ENCODE data around the gene ERBB3. TPM values are rescaled to one million over a fixed set of nuclear protein-coding genes. Genes with fewer than 3 reads are reported as not detected.

Gene ERBB3
- total and polyA plus RNA-seq, 2 of the 8 experiments (the other 6 are each of a cell fraction or from before 2014, with no cell fraction given), result 33.9 to 52.4 TPM

DNA sequence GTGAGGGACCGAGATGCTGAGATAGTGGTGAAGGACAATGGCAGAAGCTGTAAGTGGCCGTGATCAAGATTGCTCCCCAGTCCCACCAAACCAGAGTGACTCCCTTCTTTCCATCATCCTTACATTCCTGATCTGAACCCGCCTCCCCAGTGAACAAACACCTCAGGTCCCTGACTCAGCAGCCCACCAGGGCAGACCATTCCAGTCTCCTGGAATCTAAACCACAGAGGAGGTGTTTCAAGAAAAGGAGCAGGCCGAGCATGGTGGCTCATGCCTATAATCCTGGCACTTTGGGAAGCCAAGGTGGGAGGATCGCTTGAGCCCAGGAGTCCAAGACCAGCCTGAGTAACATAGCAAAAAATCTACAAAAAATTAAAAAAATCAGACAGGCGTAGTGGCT is 6.6 kb downstream of the ERBB3 start:
- Histone ChIP-seq H3K9me3 (ENCODE audit: insufficient read depth in 2 of 2, low read depth in 1 of 2, low read length in 1 of 2) (no peaks in the 10 kb centered on the region), H2BK5ac (ENCODE audit: low read depth, low read length) (no peak overlapping the region), H3K27me3 (replicated peaks in 1 of 4; ENCODE audit: control insufficient read depth in 3 of 4, extremely low read depth in 1 of 4, insufficient read depth in 3 of 4, low read length in 3 of 4) (no peaks in the 10 kb centered on the region), H3K4ac (replicated peaks; ENCODE audit: insufficient read length, low read depth, low read length) (no peak overlapping the region), H2AK5ac (ENCODE audit: low read depth, low read length) (no peak overlapping the region), H3K27ac (ENCODE audit: low read depth, low read length) (no peak overlapping the region), H4K5ac (ENCODE audit: insufficient read length, low read depth, low read length) (no peak overlapping the region), H2BK20ac (ENCODE audit: low read length) (no peak overlapping the region), H4K8ac (ENCODE audit: extremely low read depth, insufficient read depth, low read length) (no peak overlapping the region), H4K91ac (replicated peaks; ENCODE audit: insufficient read length, low read length) (no peak overlapping the region), H3K4me2 (ENCODE audit: insufficient read depth in 1 of 2, low read depth in 2 of 2, low read length in 2 of 2) (no peak overlapping the region), H4K20me1 (replicated peaks in 1 of 2; ENCODE audit: control insufficient read depth in 1 of 2, insufficient read depth in 2 of 2, low read length in 2 of 2) (peaks cover 2 to 9% of the 10 kb centered on the region in 2 experiments), H3K36me3 (ENCODE audit: control insufficient read depth in 2 of 4, insufficient read depth in 4 of 4, low read length in 3 of 4) (peaks cover 20 to 53% (median 39%) of the 10 kb centered on the region in 4 experiments), H2BK15ac (ENCODE audit: low read length) (no peak overlapping the region), H2BK12ac (ENCODE audit: low read depth, low read length) (no peak overlapping the region), H3K23me2 (ENCODE audit: low read depth, low read length) (no peaks in the 10 kb centered on the region; the same call in 1 of the 2 replicates), H3K18ac (ENCODE audit: extremely low read depth, low read length) (no peak overlapping the region), H2AFZ (ENCODE audit: low read length) (no peak overlapping the region), H3K14ac (ENCODE audit: insufficient read length) (no peak overlapping the region), H3K4me1 (replicated peaks in 1 of 4; ENCODE audit: control insufficient read depth in 3 of 4, insufficient read depth in 4 of 4, low read length in 3 of 4) (peaks cover 0 to 5% (median 2%) of the 10 kb centered on the region in 4 experiments; a peak in 6 of 7 replicates), H3K23ac (ENCODE audit: insufficient read length) (no peak overlapping the region), H3K9ac (replicated peaks in 1 of 4; ENCODE audit: extremely low read depth in 1 of 4, low read depth in 3 of 4, low read length in 3 of 4) (no peak overlapping the region), H3K79me1 (ENCODE audit: low read depth, low read length) (peaks cover 2% of the 10 kb centered on the region; the same call in 1 of the 2 replicates), H2BK120ac (replicated peaks; ENCODE audit: low read depth, low read length) (no peak overlapping the region), H3K4me3 (ENCODE audit: extremely low read depth in 1 of 4, insufficient read depth in 2 of 4, low read depth in 3 of 4, low read length in 4 of 4) (no peak overlapping the region), H3K56ac (replicated peaks; ENCODE audit: insufficient read length, low read depth, low read length) (no peak overlapping the region), H3K79me2 (ENCODE audit: control insufficient read depth in 1 of 2, insufficient read depth in 2 of 2, low read length in 2 of 2) (peaks cover 0 to 18% of the 10 kb centered on the region in 2 experiments; a peak in 2 of 4 replicates)
- no peak for FAIRE-seq
- DNase-seq (ENCODE audit: low read depth in 1 of 2, low spot score in 2 of 2), result no peak
- CTCF ChIA-PET (ENCODE audit: partially characterized antibody), result interaction anchor here (0.8 to 4.8 kb wide), 5 partner anchors 9 to 35 kb away, joined by 3 to 38 read pairs (median 14); partner anchors contain the start of gene PA2G4
- POLR2A ChIA-PET (ENCODE audit: partially characterized antibody), result interaction anchor here (3.3 to 8.9 kb wide), 3 partner anchors 17 to 41 kb away, joined by 20 to 112 read pairs (median 29); partner anchors contain the start of genes PA2G4, RPL41 and ZC3H10
- 90% methylated on average over 6 of the region's 6 CpGs; no CpG with 5 or more reads in 1 of the 2 experiments for WGBS, 2 experiments (ENCODE audit: extremely low coverage in 1 of 2, insufficient coverage in 1 of 2, insufficient read length in 1 of 2, insufficient replicate concordance in 2 of 2, low coverage in 1 of 2, low lambda C conversion rate in 2 of 2, missing lambda C conversion rate in 1 of 2)
- TF ChIP-seq RXRA (IDR thresholded peaks at IDR 0.05; ENCODE audit: insufficient read depth, low read depth, low read length) (no peak), SP4 (IDR thresholded peaks at IDR 0.05; ENCODE audit: low read length) (no peak), SIX5 (IDR thresholded peaks at IDR 0.05; ENCODE audit: low read depth, low read length) (no peak), TBP (IDR thresholded peaks at IDR 0.05; ENCODE audit: low read depth, low read length) (no peak), RNF2 (IDR thresholded peaks at IDR 0.05; ENCODE audit: borderline replicate concordance, low read depth, low read length, missing control alignments, poor library complexity, severe bottlenecking) (no peak), NANOG (IDR thresholded peaks at IDR 0.05; ENCODE audit: insufficient read depth, low read depth, low read length, poor library complexity, severe bottlenecking) (no peak), CREB1 (IDR thresholded peaks at IDR 0.05) (no peak), NRF1 (IDR thresholded peaks at IDR 0.05; ENCODE audit: low read depth, low read length) (no peak)
- TF ChIP-seq, protein P1, sequence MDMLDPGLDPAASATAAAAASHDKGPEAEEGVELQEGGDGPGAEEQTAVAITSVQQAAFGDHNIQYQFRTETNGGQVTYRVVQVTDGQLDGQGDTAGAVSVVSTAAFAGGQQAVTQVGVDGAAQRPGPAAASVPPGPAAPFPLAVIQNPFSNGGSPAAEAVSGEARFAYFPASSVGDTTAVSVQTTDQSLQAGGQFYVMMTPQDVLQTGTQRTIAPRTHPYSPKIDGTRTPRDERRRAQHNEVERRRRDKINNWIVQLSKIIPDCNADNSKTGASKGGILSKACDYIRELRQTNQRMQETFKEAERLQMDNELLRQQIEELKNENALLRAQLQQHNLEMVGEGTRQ (IDR thresholded peaks at IDR 0.05; ENCODE audit: low read length), result no peak
- TF ChIP-seq, protein P2, sequence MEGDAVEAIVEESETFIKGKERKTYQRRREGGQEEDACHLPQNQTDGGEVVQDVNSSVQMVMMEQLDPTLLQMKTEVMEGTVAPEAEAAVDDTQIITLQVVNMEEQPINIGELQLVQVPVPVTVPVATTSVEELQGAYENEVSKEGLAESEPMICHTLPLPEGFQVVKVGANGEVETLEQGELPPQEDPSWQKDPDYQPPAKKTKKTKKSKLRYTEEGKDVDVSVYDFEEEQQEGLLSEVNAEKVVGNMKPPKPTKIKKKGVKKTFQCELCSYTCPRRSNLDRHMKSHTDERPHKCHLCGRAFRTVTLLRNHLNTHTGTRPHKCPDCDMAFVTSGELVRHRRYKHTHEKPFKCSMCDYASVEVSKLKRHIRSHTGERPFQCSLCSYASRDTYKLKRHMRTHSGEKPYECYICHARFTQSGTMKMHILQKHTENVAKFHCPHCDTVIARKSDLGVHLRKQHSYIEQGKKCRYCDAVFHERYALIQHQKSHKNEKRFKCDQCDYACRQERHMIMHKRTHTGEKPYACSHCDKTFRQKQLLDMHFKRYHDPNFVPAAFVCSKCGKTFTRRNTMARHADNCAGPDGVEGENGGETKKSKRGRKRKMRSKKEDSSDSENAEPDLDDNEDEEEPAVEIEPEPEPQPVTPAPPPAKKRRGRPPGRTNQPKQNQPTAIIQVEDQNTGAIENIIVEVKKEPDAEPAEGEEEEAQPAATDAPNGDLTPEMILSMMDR (IDR thresholded peaks at IDR 0.05; ENCODE audit: control extremely low read depth in 1 of 3, insufficient read depth in 1 of 3, low read depth in 1 of 3, low read length in 3 of 3), result no peak

All from H1 (cell line).